COLO829 (cell line): Measurements from ENCODE around the gene ETV7.
"Not testable (repeated sequence)": the region's sequence is repeated elsewhere in the genome, so short reads cannot be mapped to it uniquely, and the experiment has no call there.

ENCODE experiments used
- DNase-seq: peaks from one replicate; pipeline ENCODE4 v3.0.0; 2012; ENCODE audit warnings: low spot score

The ETV7 gene

GRCh38 chr6:36364061-36364635, 23.3 kb downstream of the ETV7 start:
- DNase-seq = not testable (repeated sequence)

- DNase-seq = not testable (repeated sequence)
Observed at GRCh38 chr6:36363371-36363752, 24.1 kb downstream of the ETV7 start.

GRCh38 chr6:36362551-36363370, 24.7 kb downstream of the ETV7 start:
- no peak for DNase-seq

- no peak for DNase-seq
Observed at GRCh38 chr6:36361071-36361470, 26.4 kb downstream of the ETV7 start.

- peak; percentile 86 for DNase-seq
Observed at GRCh38 chr6:36360241-36361054, 27.0 kb downstream of the ETV7 start.

GRCh38 chr6:36358226-36358915, 29.1 kb downstream of the ETV7 start:
- DNase-seq = peak; percentile 94

GRCh38 chr6:36357872-36358225, 29.6 kb downstream of the ETV7 start:
- no peak for DNase-seq

GRCh38 chr6:36355819-36356218, 31.6 kb downstream of the ETV7 start:
- peak; percentile 98 for DNase-seq

- no peak for DNase-seq
Observed at GRCh38 chr6:36353411-36353915, 34.0 kb downstream of the ETV7 start.

GRCh38 chr6:36352477-36353157, 34.9 kb downstream of the ETV7 start:
- DNase-seq = no peak

- DNase-seq = peak; percentile 50
Observed at GRCh38 chr6:36350681-36351571, 36.5 kb downstream of the ETV7 start.

GRCh38 chr6:36350082-36350481, 37.4 kb downstream of the ETV7 start:
- DNase-seq = no peak

- no peak for DNase-seq
Observed at GRCh38 chr6:36349240-36349639, 38.2 kb downstream of the ETV7 start.

- DNase-seq = no peak
Observed at GRCh38 chr6:36347621-36348020, 39.8 kb downstream of the ETV7 start.

GRCh38 chr6:36346486-36347273, 40.8 kb downstream of the ETV7 start:
- DNase-seq = no peak

- DNase-seq = no peak
Observed at GRCh38 chr6:36345681-36346466, 41.6 kb downstream of the ETV7 start.

GRCh38 chr6:36343109-36343680, 44.3 kb downstream of the ETV7 start:
- no peak for DNase-seq
